COLO668 (cell line): ENCODE measurements around the gene PAEP.
"Not testable (repeated sequence)": the region's sequence is repeated elsewhere in the genome, so short reads cannot be mapped to it uniquely, and the experiment has no call there.

Experiments used
- DNase-seq: peaks from one replicate; lab custom pipeline; 2025; ENCODE audit not compliant: unreplicated experiment; lab: John Stamatoyannopoulos, UW

PAEP gene

GRCh38 chr9:135525241-135526088 is 36.1 kb upstream of the PAEP start:
- DNase-seq: no peak

GRCh38 chr9:135526089-135526729 is 35.3 kb upstream of the PAEP start:
- DNase-seq: no peak

GRCh38 chr9:135526730-135527571 is 34.6 kb upstream of the PAEP start:
- DNase-seq: peak; percentile 5

- not testable (repeated sequence) for DNase-seq
Measured at GRCh38 chr9:135528842-135529435, 32.6 kb upstream of the PAEP start.

- no peak for DNase-seq
Measured at GRCh38 chr9:135530146-135530545, 31.4 kb upstream of the PAEP start.

GRCh38 chr9:135531096-135531495 is 30.5 kb upstream of the PAEP start:
- DNase-seq: no peak

GRCh38 chr9:135533113-135533512 is 28.4 kb upstream of the PAEP start:
- DNase-seq: no peak

- no peak for DNase-seq
Measured at GRCh38 chr9:135533674-135534073, 27.9 kb upstream of the PAEP start.

- DNase-seq: not testable (repeated sequence)
Measured at GRCh38 chr9:135534192-135534711, 27.3 kb upstream of the PAEP start.

GRCh38 chr9:135534826-135535225 is 26.7 kb upstream of the PAEP start:
- not testable (repeated sequence) for DNase-seq

- not testable (repeated sequence) for DNase-seq
Measured at GRCh38 chr9:135535631-135536030, 25.9 kb upstream of the PAEP start.

- DNase-seq: no peak
Measured at GRCh38 chr9:135536216-135536615, 25.3 kb upstream of the PAEP start.

GRCh38 chr9:135543262-135543894 is 18.2 kb upstream of the PAEP start:
- not testable (repeated sequence) for DNase-seq

GRCh38 chr9:135544981-135545635 is 16.4 kb upstream of the PAEP start:
- DNase-seq: no peak

GRCh38 chr9:135545646-135546176 is 15.8 kb upstream of the PAEP start, which contains the start of gene OBP2A:
TSS of gene OBP2A (plus strand) at chr9:135546126. CDS start at chr9:135546181, 55 bp downstream.
- DNase-seq: not testable (repeated sequence)

- not testable (repeated sequence) for DNase-seq
Measured at GRCh38 chr9:135546792-135547617, 14.6 kb upstream of the PAEP start.

GRCh38 chr9:135547756-135548736 is 13.5 kb upstream of the PAEP start:
- DNase-seq: no peak
